SK-N-SH (cell line): Measurements from ENCODE around the gene VASN. TPM values are rescaled to one million over a fixed set of nuclear protein-coding genes. Genes with fewer than 3 reads are reported as not detected.
A peak's percentile ranks its signal among the peaks of the same experiment; 100 is the strongest.

Experiments
- CTCF ChIA-PET: fragments of 300-600, 350-600 bp; formaldehyde crosslinking; extraction: SDS; loops from one replicate; lab custom pipeline; 2021; lab: Yijun Ruan, JAX
- POLR2A ChIA-PET: fragments of 350-600 bp; sonication (Branson Sonifier 250); formaldehyde crosslinking; extraction: SDS; loops from one replicate; lab custom pipeline; 2020; ENCODE audit warnings: antibody characterized with exemption, inconsistent platforms; lab: Yijun Ruan, JAX
- DNase-seq: peaks from one replicate; pipeline ENCODE4 v3.0.0; 2012
- H2AFZ ChIP-seq: fragments of 200-600 bp; sonication (generic); 2 replicates; pipeline ENCODE4 v1.8.1; 2016; ENCODE audit warnings: antibody characterized with exemption, mild to moderate bottlenecking, low read depth
- H3F3A ChIP-seq: fragments of 200-600 bp; sonication (generic); replicated peaks from 2 replicates; pipeline ENCODE3; 2016; ENCODE audit warnings: antibody characterized with exemption, mild to moderate bottlenecking; ENCODE audit not compliant: insufficient read depth
- H3K27ac ChIP-seq, 2 experiments: fragments of 200-500 bp in 1 of 2; fragments of 200-600 bp in 1 of 2; sonication (Bioruptor generic) in 1 of 2; sonication (generic), shearing (Covaris generic) in 1 of 2; 2 replicates each; pipeline versions ENCODE4 v1.5.1 to v1.6.1; 2014 to 2016; ENCODE audit warnings: low read depth in 2 of 2, inconsistent platforms in 1 of 2, low read length in 1 of 2, mild to moderate bottlenecking in 1 of 2, mixed read lengths in 1 of 2
- H3K27me3 ChIP-seq: fragments of 200-600 bp; sonication (generic), shearing (Covaris generic); 2 replicates; pipeline ENCODE4 v1.6.1; 2016; ENCODE audit warnings: mixed run types; ENCODE audit not compliant: insufficient read depth
- H3K36me3 ChIP-seq, 2 experiments: fragments of 200-500 bp in 1 of 2; fragments of 200-600 bp in 1 of 2; sonication (Bioruptor generic) in 1 of 2; sonication (generic) in 1 of 2; replicated peaks in 1 of 2; 2 replicates each; pipeline versions ENCODE3 to v1.5.1; 2014 to 2016; ENCODE audit warnings: low read length in 1 of 2, mild to moderate bottlenecking in 1 of 2; ENCODE audit not compliant: insufficient read depth in 2 of 2, control insufficient read depth in 1 of 2
- H3K4me1 ChIP-seq, 2 experiments: fragments of 200-500 bp in 1 of 2; fragments of 200-600 bp in 1 of 2; sonication (Bioruptor generic) in 1 of 2; sonication (generic), shearing (Covaris generic) in 1 of 2; 2 replicates each; pipeline versions ENCODE4 v1.5.1 to v1.6.1; 2014 to 2016; ENCODE audit warnings: low read depth in 1 of 2, low read length in 1 of 2, mixed run types in 1 of 2; ENCODE audit not compliant: insufficient read depth in 2 of 2, control insufficient read depth in 1 of 2
- H3K4me2 ChIP-seq: fragments of 200-600 bp; sonication (generic), shearing (Covaris generic); 2 replicates; pipeline ENCODE4 v1.6.1; 2017; ENCODE audit warnings: mixed run types
- H3K4me3 ChIP-seq, 2 experiments: fragments of 200-500 bp in 1 of 2; fragments of 200-600 bp in 1 of 2; sonication (Bioruptor generic) in 1 of 2; sonication (generic), shearing (Covaris generic) in 1 of 2; 2 replicates each; pipeline versions ENCODE4 v1.5.1 to v1.8.1; 2014 to 2016; ENCODE audit warnings: low read depth in 2 of 2, inconsistent platforms in 1 of 2, low read length in 1 of 2, mild to moderate bottlenecking in 1 of 2, mixed read lengths in 1 of 2, moderate library complexity in 1 of 2
- H3K79me2 ChIP-seq: fragments of 200-600 bp; sonication (generic); 2 replicates; pipeline ENCODE4 v1.8.1; 2017; ENCODE audit warnings: mild to moderate bottlenecking; ENCODE audit not compliant: insufficient read depth
- H3K9ac ChIP-seq: fragments of 200-600 bp; sonication (generic); 2 replicates; pipeline ENCODE4 v1.6.1; 2017; ENCODE audit warnings: mixed run types
- H3K9me2 ChIP-seq: fragments of 200-600 bp; sonication (generic); 2 replicates; pipeline ENCODE4 v1.6.1; 2017; ENCODE audit warnings: mixed run types
- H3K9me3 ChIP-seq: fragments of 200-600 bp; sonication (generic); 2 replicates; pipeline ENCODE4 v1.6.1; 2017; ENCODE audit warnings: mixed run types, mild to moderate bottlenecking, moderate library complexity
- H4K20me1 ChIP-seq: fragments of 200-600 bp; sonication (generic); 2 replicates; pipeline ENCODE4 v1.6.1; 2017; ENCODE audit warnings: mild to moderate bottlenecking, mixed run types; ENCODE audit not compliant: insufficient read depth
- CTCF ChIP-seq: fragments of 200-600 bp; sonication (generic); IDR thresholded peaks from 2 replicates; pipeline ENCODE4 v1.6.1; 2017; ENCODE audit warnings: antibody characterized with exemption, mild to moderate bottlenecking, moderate library complexity
- EP300 ChIP-seq, 2 experiments: IDR thresholded peaks; 2 replicates each; pipeline versions ENCODE4 v1.4.0 to v1.6.1; 2012; ENCODE audit warnings: borderline replicate concordance in 1 of 2, low read depth in 1 of 2, low read length in 1 of 2
- EZH2phosphoT487 ChIP-seq: fragments of 200-600 bp; sonication (generic); IDR thresholded peaks from 2 replicates; pipeline ENCODE4 v1.6.1; 2017; ENCODE audit warnings: low read depth, mixed run types, mild to moderate bottlenecking, antibody characterized with exemption, moderate library complexity, borderline replicate concordance
- FOSL2 ChIP-seq: IDR thresholded peaks from 2 replicates; pipeline ENCODE4 v1.4.0; 2012; ENCODE audit warnings: low read depth, mild to moderate bottlenecking, moderate library complexity, borderline replicate concordance
- FOXM1 ChIP-seq: IDR thresholded peaks from 2 replicates; pipeline ENCODE4 v1.4.0; 2012; ENCODE audit warnings: low read depth, mild to moderate bottlenecking
- GATA2 ChIP-seq: sonication (generic); formaldehyde crosslinking; IDR thresholded peaks from 2 replicates; pipeline ENCODE4 v1.5.0; 2020; ENCODE audit warnings: mild to moderate bottlenecking, missing genetic modification reagents
- IRF3 ChIP-seq: fragments of 150-350 bp; IDR thresholded peaks from 2 replicates; pipeline ENCODE4 v1.6.1; 2016; ENCODE audit warnings: mild to moderate bottlenecking, low read depth, low read length
- JUND ChIP-seq: IDR thresholded peaks from 2 replicates; pipeline ENCODE4 v1.4.0; 2012
- MAX ChIP-seq: IDR thresholded peaks from 2 replicates; pipeline ENCODE4 v1.4.0; 2012; ENCODE audit warnings: low read depth
- MEF2A ChIP-seq: IDR thresholded peaks from 2 replicates; pipeline ENCODE4 v1.4.0; 2012; ENCODE audit warnings: low read depth, borderline replicate concordance
- NFIC ChIP-seq: IDR thresholded peaks from 2 replicates; pipeline ENCODE4 v1.4.0; 2012; ENCODE audit warnings: borderline replicate concordance
- POLR2AphosphoS5 ChIP-seq: IDR thresholded peaks from 2 replicates; pipeline ENCODE4 v1.6.1; 2012; ENCODE audit warnings: low read depth, low read length
- RCOR1 ChIP-seq: fragments of 150-350 bp; IDR thresholded peaks from 2 replicates; pipeline ENCODE4 v1.6.1; 2017; ENCODE audit warnings: antibody characterized with exemption, low read length
- RFX5 ChIP-seq: IDR thresholded peaks from 2 replicates; pipeline ENCODE4 v1.6.1; 2012; ENCODE audit warnings: mild to moderate bottlenecking, improper control_type of control experiment, low read length
- TAF1 ChIP-seq: IDR thresholded peaks from 2 replicates; pipeline ENCODE4 v1.6.1; 2012; ENCODE audit warnings: low read depth, mild to moderate bottlenecking, low read length, moderate library complexity, borderline replicate concordance
- TCF12 ChIP-seq: IDR thresholded peaks from 2 replicates; pipeline ENCODE4 v1.4.0; 2012
- TEAD4 ChIP-seq: IDR thresholded peaks from 2 replicates; pipeline ENCODE4 v1.4.0; 2012; ENCODE audit warnings: mild to moderate bottlenecking, borderline replicate concordance; ENCODE audit not compliant: insufficient read depth
- USF1 ChIP-seq: IDR thresholded peaks from 2 replicates; pipeline ENCODE4 v1.4.0; 2012; ENCODE audit warnings: low read depth, borderline replicate concordance
- USF2 ChIP-seq: fragments of 150-350 bp; IDR thresholded peaks from 2 replicates; pipeline ENCODE4 v1.6.1; 2017; ENCODE audit warnings: antibody characterized with exemption, low read length, low read depth, borderline replicate concordance
- ZBTB33 ChIP-seq: IDR thresholded peaks from 2 replicates; pipeline ENCODE4 v1.4.0; 2012; ENCODE audit warnings: low read depth, borderline replicate concordance
- WGBS: methylation state at CpG from one replicate; pipeline ENCODE4 v1.1.6; 2017; ENCODE audit warnings: low lambda C conversion rate; 5-methylcytosine and 5-hydroxymethylcytosine counted together
- polyA plus RNA-seq, 3 experiments: library from polyadenylated mRNA; depleted of rRNA; stranded (reverse); fragments of >200 nt; gene quantifications; 2 replicates each; pipeline ENCODE4 v1.2.3, GENCODE V29; 2012

Gene VASN
- polyA plus RNA-seq, 1 of the 3 experiments (the other 2 are of a cell fraction), result 37.4 TPM

- H3K36me3 ChIP-seq, result peaks cover 0 to 31% of the 10 kb centered on the region in 2 experiments
- H3K27ac ChIP-seq, result no peak overlapping the region; a peak in 1 of 4 replicates
- H3K4me2 ChIP-seq, result peak overlapping the region; percentile 15; the same call in 1 of the 2 replicates
- H4K20me1 ChIP-seq, result peaks cover 48% of the 10 kb centered on the region
- no peaks in the 10 kb centered on the region for H3K27me3 ChIP-seq
- H3F3A ChIP-seq, result peaks cover 20% of the 10 kb centered on the region
- no peak for TF ChIP-seq IRF3
- no peak for TF ChIP-seq RCOR1
- no peak for TF ChIP-seq TAF1
- no peak for TF ChIP-seq TCF12
- TF ChIP-seq FOXM1, result no peak
- TF ChIP-seq CTCF, result no peak
- TF ChIP-seq TEAD4, result no peak
- TF ChIP-seq JUND, result no peak
- no peak for TF ChIP-seq MEF2A
- TF ChIP-seq MAX, result no peak
- TF ChIP-seq EZH2phosphoT487, result no peak
- TF ChIP-seq RFX5, result no peak
- no peak for TF ChIP-seq POLR2AphosphoS5
- peaks cover 32 to 67% of the 10 kb centered on the region in 2 experiments for H3K4me1 ChIP-seq
- POLR2A ChIA-PET, result interaction anchor here (2.1 kb wide), 1 partner anchor 14 kb away, joined by 11 read pairs; no protein-coding TSS in a partner anchor
- H3K9me2 ChIP-seq, result no peaks in the 10 kb centered on the region
- H2AFZ ChIP-seq, result no peak overlapping the region
- peaks cover 55% of the 10 kb centered on the region for H3K79me2 ChIP-seq
- no peak for DNase-seq
- H3K4me3 ChIP-seq, result no peak overlapping the region
- 92% methylated on average over 7 of the region's 15 CpGs for WGBS
- no peaks in the 10 kb centered on the region for H3K9me3 ChIP-seq
- no peak overlapping the region for H3K9ac ChIP-seq
- CTCF ChIA-PET, result interaction anchor here (0.9 to 32.1 kb wide), 9 partner anchors 8 to 108 kb away, joined by 3 to 558 read pairs (median 5); no protein-coding TSS in a partner anchor
Observed at GRCh38 chr16:4378161-4378666, 6.6 kb downstream of the VASN start.

- Histone ChIP-seq H2AFZ (no peak overlapping the region), H3K9me2 (no peaks in the 10 kb centered on the region), H3K4me2 (no peak overlapping the region), H3K4me3 (no peak overlapping the region), H3K4me1 (peaks cover 29 to 66% of the 10 kb centered on the region in 2 experiments), H3K9ac (no peak overlapping the region), H4K20me1 (peaks cover 45% of the 10 kb centered on the region), H3K36me3 (peaks cover 0 to 35% of the 10 kb centered on the region in 2 experiments), H3K27me3 (no peaks in the 10 kb centered on the region), H3K27ac (no peak overlapping the region; a peak in 1 of 4 replicates), H3K79me2 (peaks cover 48% of the 10 kb centered on the region), H3K9me3 (no peaks in the 10 kb centered on the region), H3F3A (peaks cover 19% of the 10 kb centered on the region)
- ChIA-PET CTCF (interaction anchor here (1.0 to 32.1 kb wide), 6 partner anchors 10 to 23 kb away, joined by 4 to 558 read pairs (median 10); no protein-coding TSS in a partner anchor), POLR2A (interaction anchor here (1.3 to 1.6 kb wide), 2 partner anchors 8 to 13 kb away, joined by 3 to 7 read pairs; no protein-coding TSS in a partner anchor)
- 81% methylated on average over 8 of the region's 21 CpGs for WGBS
- DNase-seq, result no peak
- TF ChIP-seq FOSL2, result no peak
- TF ChIP-seq ZBTB33, result no peak
- TF ChIP-seq USF2, result no peak
- no peak for TF ChIP-seq EP300 (IDR thresholded peaks at IDR 0.05; ENCODE audit: borderline replicate concordance in 1 of 2, low read depth in 1 of 2, low read length in 1 of 2)
- TF ChIP-seq GATA2 (CRISPR knock-in tag), result no peak
- TF ChIP-seq NFIC, result no peak
- TF ChIP-seq USF1, result no peak
Observed at GRCh38 chr16:4378999-4379690, 7.5 kb downstream of the VASN start.
